KMS-11 (cell line): ENCODE results near the gene ERO1B.

ENCODE experiments used
- H2AFZ ChIP-seq: fragments of 200-600 bp; sonication (generic); 2 replicates; pipeline ENCODE4 v1.6.1; 2016; ENCODE audit warnings: antibody characterized with exemption, mixed run types, low read depth
- H3K27ac ChIP-seq: fragments of 200-600 bp; sonication (generic); 2 replicates; pipeline ENCODE4 v1.6.1; 2016; ENCODE audit warnings: mild to moderate bottlenecking, mixed run types
- H3K27me3 ChIP-seq: fragments of 200-600 bp; sonication (generic); 2 replicates; pipeline ENCODE4 v1.6.1; 2017; ENCODE audit warnings: mild to moderate bottlenecking, low read depth, mixed run types, moderate library complexity; ENCODE audit not compliant: insufficient read depth
- H3K36me3 ChIP-seq: fragments of 200-600 bp; sonication (generic); 2 replicates; pipeline ENCODE4 v1.6.1; 2017; ENCODE audit warnings: mild to moderate bottlenecking, mixed run types; ENCODE audit not compliant: insufficient read depth
- H3K4me1 ChIP-seq: fragments of 200-600 bp; sonication (generic); 2 replicates; pipeline ENCODE4 v1.6.1; 2016; ENCODE audit warnings: mild to moderate bottlenecking, low read depth, mixed run types; ENCODE audit not compliant: poor library complexity, severe bottlenecking
- H3K4me2 ChIP-seq: fragments of 200-600 bp; sonication (generic); 2 replicates; pipeline ENCODE4 v1.7.0; 2016; ENCODE audit warnings: mild to moderate bottlenecking, mixed run types
- H3K4me3 ChIP-seq: fragments of 200-600 bp; sonication (generic); IDR thresholded peaks from 2 replicates; pipeline ENCODE4 v1.6.1; 2017; ENCODE audit warnings: low read depth, low read length, mixed read lengths; ENCODE audit not compliant: insufficient read depth
- H3K79me2 ChIP-seq: fragments of 200-600 bp; sonication (generic); 2 replicates; pipeline ENCODE4 v1.6.1; 2016; ENCODE audit warnings: low read depth, mixed run types; ENCODE audit not compliant: insufficient read depth
- H3K9ac ChIP-seq: fragments of 200-600 bp; sonication (generic); 2 replicates; pipeline ENCODE4 v1.6.1; 2016; ENCODE audit warnings: mild to moderate bottlenecking, mixed run types
- H4K20me1 ChIP-seq: fragments of 200-600 bp; sonication (generic); 2 replicates; pipeline ENCODE4 v1.6.1; 2016; ENCODE audit warnings: mild to moderate bottlenecking, mixed run types; ENCODE audit not compliant: insufficient read depth
- TF ChIP-seq, protein P1 (sequence below): fragments of 200-600 bp; sonication (generic); conservative IDR thresholded peaks from 2 replicates; pipeline ENCODE4 v1.6.1; 2017; ENCODE audit warnings: low read depth, mild to moderate bottlenecking, antibody characterized with exemption, low read length, moderate library complexity, mixed read lengths

The ERO1B gene

DNA sequence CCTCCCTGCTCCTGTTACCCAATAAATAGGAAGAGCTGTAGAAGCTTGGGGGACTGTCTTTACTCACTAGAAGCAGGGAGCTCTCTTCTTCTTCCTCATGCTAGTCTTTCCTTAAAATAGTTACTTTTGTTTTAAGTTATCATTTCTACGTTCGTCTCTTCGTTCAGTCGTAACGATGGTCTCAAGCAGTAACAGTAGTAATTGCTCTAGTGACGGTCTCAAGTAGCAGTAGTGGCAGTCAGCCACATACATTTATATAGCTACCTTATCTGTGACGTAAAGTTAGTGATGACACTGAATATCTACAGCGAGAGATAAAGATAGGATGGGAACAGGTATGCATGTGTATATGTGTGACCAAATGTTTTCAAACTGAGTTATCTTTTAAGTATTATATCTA, 15.4 kb upstream of the ERO1B start:
- Histone ChIP-seq H3K27ac (no peak overlapping the region), H3K4me2 (no peak overlapping the region), H2AFZ (no peak overlapping the region), H3K27me3 (no peaks in the 10 kb centered on the region), H4K20me1 (no peaks in the 10 kb centered on the region), H3K4me1 (no peaks in the 10 kb centered on the region), H3K36me3 (no peaks in the 10 kb centered on the region), H3K79me2 (no peaks in the 10 kb centered on the region), H3K4me3 (no peak overlapping the region), H3K9ac (no peak overlapping the region)
- TF ChIP-seq, protein P1, sequence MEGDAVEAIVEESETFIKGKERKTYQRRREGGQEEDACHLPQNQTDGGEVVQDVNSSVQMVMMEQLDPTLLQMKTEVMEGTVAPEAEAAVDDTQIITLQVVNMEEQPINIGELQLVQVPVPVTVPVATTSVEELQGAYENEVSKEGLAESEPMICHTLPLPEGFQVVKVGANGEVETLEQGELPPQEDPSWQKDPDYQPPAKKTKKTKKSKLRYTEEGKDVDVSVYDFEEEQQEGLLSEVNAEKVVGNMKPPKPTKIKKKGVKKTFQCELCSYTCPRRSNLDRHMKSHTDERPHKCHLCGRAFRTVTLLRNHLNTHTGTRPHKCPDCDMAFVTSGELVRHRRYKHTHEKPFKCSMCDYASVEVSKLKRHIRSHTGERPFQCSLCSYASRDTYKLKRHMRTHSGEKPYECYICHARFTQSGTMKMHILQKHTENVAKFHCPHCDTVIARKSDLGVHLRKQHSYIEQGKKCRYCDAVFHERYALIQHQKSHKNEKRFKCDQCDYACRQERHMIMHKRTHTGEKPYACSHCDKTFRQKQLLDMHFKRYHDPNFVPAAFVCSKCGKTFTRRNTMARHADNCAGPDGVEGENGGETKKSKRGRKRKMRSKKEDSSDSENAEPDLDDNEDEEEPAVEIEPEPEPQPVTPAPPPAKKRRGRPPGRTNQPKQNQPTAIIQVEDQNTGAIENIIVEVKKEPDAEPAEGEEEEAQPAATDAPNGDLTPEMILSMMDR, result no peak

DNA sequence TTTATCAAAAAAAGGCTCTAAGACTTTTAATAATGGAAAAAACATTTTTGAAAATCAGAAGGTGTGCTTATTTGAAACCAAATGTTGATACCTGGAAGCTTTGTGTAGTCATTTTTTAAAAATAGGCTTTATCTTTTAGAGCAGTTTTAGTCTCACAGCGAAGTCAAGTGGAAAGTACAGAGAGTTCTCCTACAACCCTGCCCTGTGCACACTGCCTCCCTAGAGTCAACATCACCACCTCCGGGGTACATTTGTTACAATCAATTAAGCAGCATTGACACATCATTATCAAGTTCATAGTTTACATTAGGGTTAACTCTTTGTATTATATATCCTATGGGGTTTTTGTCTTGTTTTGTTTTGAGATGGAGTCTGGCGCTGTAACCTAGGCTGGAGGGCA, 10.7 kb upstream of the ERO1B start:
- TF ChIP-seq, protein P1, result no peak
- Histone ChIP-seq H3K4me2 (no peak overlapping the region), H3K9ac (no peak overlapping the region), H3K27me3 (no peaks in the 10 kb centered on the region), H3K4me3 (no peak overlapping the region), H3K4me1 (no peaks in the 10 kb centered on the region), H2AFZ (no peak overlapping the region), H3K79me2 (no peaks in the 10 kb centered on the region), H4K20me1 (no peaks in the 10 kb centered on the region), H3K36me3 (no peaks in the 10 kb centered on the region), H3K27ac (no peak overlapping the region)

DNA sequence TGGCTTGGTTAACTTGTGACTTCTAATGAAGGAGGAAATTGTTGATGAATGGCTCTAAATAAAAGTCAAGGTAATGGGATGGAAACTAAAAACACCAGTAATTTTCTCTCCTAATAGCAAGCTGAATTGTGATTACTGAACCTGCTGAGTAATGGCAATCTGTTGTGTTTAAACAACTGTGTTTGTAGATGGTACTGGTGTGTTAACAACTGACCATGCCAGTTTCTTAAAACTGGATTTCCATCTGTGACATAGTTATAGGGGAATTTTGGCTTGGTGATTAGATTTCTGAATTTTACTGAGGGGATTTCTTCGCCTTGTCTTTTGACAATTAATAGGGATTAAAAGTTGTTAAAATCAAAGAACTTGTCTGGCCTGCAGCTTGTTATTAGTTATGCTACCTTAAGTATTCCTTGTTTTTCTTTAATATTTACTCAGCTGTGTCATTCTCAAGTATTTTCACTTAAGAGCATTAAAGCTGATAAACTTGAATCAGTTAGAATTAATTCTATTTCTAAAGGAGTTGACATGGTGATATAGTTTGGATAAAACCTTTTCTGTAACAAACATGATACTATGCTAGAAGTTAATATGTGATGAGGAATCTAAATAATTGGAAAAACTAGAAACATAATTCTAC, 7.9 kb upstream of the ERO1B start:
- Histone ChIP-seq H2AFZ (no peak overlapping the region), H3K9ac (no peak overlapping the region), H4K20me1 (no peaks in the 10 kb centered on the region), H3K27me3 (no peaks in the 10 kb centered on the region), H3K4me3 (no peak overlapping the region), H3K27ac (no peak overlapping the region), H3K79me2 (no peaks in the 10 kb centered on the region), H3K4me1 (peaks cover 10% of the 10 kb centered on the region), H3K4me2 (no peak overlapping the region), H3K36me3 (no peaks in the 10 kb centered on the region)
- TF ChIP-seq, protein P1, result no peak

DNA sequence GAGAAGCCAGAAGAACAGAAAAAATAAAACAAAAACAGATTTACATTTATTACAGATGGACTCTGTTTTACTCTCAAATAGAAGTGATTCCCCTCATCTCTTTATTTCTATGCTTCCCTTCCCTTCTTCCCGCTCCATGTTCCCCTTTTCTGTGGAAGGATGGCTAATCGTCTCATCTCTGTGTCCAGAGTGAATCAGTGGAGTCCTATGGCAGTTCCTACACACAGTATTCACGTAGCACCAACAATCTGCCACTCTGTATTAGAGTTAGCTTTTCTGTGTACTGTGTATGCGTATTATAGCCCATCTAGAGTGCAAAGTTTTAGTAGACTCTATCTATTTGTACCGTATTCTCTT, 6.8 kb upstream of the ERO1B start:
- Histone ChIP-seq H3K9ac (no peak overlapping the region), H3K4me1 (peaks cover 19% of the 10 kb centered on the region), H3K4me2 (no peak overlapping the region), H3K27me3 (no peaks in the 10 kb centered on the region), H3K4me3 (no peak overlapping the region), H3K27ac (no peak overlapping the region), H2AFZ (no peak overlapping the region), H3K79me2 (no peaks in the 10 kb centered on the region), H4K20me1 (no peaks in the 10 kb centered on the region), H3K36me3 (no peaks in the 10 kb centered on the region)
- TF ChIP-seq, protein P1, result no peak
